ENCODE data around the gene ISM1.

DNA sequence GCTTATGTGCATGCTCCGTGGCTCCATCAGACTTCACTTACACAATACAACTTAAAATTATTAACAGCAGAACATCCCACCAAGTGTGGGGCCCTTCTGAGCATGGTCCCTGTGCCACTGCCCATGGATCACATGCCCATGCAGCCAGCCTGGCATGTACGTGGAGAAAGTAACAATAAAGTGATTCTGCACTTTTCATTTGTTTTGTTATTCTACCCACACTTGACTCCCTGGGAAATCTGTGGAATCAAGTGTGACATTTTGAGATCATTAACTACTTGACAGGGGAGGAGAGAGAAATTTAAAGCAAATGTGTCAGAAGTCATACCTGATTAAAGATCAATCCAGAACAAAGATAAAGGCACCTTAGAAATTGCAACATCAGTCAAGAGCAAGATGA, 112.0 kb downstream of the ISM1 start:
- no peak for TF ChIP-seq TEAD4 (IDR thresholded peaks at IDR 0.05)
- TF ChIP-seq, protein P1, sequence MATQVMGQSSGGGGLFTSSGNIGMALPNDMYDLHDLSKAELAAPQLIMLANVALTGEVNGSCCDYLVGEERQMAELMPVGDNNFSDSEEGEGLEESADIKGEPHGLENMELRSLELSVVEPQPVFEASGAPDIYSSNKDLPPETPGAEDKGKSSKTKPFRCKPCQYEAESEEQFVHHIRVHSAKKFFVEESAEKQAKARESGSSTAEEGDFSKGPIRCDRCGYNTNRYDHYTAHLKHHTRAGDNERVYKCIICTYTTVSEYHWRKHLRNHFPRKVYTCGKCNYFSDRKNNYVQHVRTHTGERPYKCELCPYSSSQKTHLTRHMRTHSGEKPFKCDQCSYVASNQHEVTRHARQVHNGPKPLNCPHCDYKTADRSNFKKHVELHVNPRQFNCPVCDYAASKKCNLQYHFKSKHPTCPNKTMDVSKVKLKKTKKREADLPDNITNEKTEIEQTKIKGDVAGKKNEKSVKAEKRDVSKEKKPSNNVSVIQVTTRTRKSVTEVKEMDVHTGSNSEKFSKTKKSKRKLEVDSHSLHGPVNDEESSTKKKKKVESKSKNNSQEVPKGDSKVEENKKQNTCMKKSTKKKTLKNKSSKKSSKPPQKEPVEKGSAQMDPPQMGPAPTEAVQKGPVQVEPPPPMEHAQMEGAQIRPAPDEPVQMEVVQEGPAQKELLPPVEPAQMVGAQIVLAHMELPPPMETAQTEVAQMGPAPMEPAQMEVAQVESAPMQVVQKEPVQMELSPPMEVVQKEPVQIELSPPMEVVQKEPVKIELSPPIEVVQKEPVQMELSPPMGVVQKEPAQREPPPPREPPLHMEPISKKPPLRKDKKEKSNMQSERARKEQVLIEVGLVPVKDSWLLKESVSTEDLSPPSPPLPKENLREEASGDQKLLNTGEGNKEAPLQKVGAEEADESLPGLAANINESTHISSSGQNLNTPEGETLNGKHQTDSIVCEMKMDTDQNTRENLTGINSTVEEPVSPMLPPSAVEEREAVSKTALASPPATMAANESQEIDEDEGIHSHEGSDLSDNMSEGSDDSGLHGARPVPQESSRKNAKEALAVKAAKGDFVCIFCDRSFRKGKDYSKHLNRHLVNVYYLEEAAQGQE (IDR thresholded peaks at IDR 0.05; ENCODE audit: low read depth) = no peak
- TF ChIP-seq CEBPB (IDR thresholded peaks at IDR 0.05) = no peak
